CD14-positive monocyte (primary cell): ENCODE results near the gene SYNE1. TPM values are rescaled to one million over a fixed set of nuclear protein-coding genes. Genes with fewer than 3 reads are reported as not detected.

Experiments used
- DNase-seq, 3 donors: peaks; one replicate each; pipeline ENCODE4 v3.0.0-alpha.2; 2011 to 2022
- H2AFZ ChIP-seq: 2 replicates; pipeline ENCODE4 v1.6.0; 2012; ENCODE audit warnings: mild to moderate bottlenecking, low read depth, low read length, inconsistent platforms; ENCODE audit not compliant: insufficient read depth, poor library complexity, severe bottlenecking
- H3K27ac ChIP-seq, 2 donors: 1 replicate in 1 of 2; 2 replicates in 1 of 2; pipeline ENCODE4 v1.5.1; 2012 to 2013; ENCODE audit warnings: low read length in 2 of 2, control low read depth in 1 of 2, inconsistent platforms in 1 of 2, low read depth in 1 of 2, mild to moderate bottlenecking in 1 of 2
- H3K27me3 ChIP-seq, 2 donors: one replicate each; pipeline versions ENCODE4 v1.6.0 to v1.6.1; 2011 to 2013; ENCODE audit warnings: low read length in 2 of 2; ENCODE audit not compliant: control insufficient read depth in 2 of 2, insufficient read depth in 2 of 2
- H3K36me3 ChIP-seq, 2 donors: replicated peaks in 1 of 2; 1 replicate in 1 of 2; 2 replicates in 1 of 2; pipeline versions ENCODE4 v1.5.1 to v1.6.1; 2012 to 2013; ENCODE audit warnings: low read length in 2 of 2, control low read depth in 1 of 2, inconsistent platforms in 1 of 2, mild to moderate bottlenecking in 1 of 2; ENCODE audit not compliant: insufficient read depth in 2 of 2, control insufficient read depth in 1 of 2
- H3K4me1 ChIP-seq, 2 donors: 1 replicate in 1 of 2; 2 replicates in 1 of 2; pipeline versions ENCODE4 v1.5.1 to v1.6.1; 2012 to 2013; ENCODE audit warnings: low read length in 2 of 2, control low read depth in 1 of 2, inconsistent platforms in 1 of 2, mild to moderate bottlenecking in 1 of 2, moderate library complexity in 1 of 2; ENCODE audit not compliant: insufficient read depth in 2 of 2, control insufficient read depth in 1 of 2
- H3K4me2 ChIP-seq: replicated peaks from 2 replicates; pipeline ENCODE3; 2012; ENCODE audit warnings: low read length, moderate library complexity, mild to moderate bottlenecking; ENCODE audit not compliant: poor library complexity, severe bottlenecking; ENCODE audit errors: extremely low read depth
- H3K4me3 ChIP-seq, 3 experiments: fragments of 200-600 bp in 1 of 3; sonication (generic) in 1 of 3; replicated peaks in 1 of 3; 1 replicate in 2 of 3; 2 replicates in 1 of 3; pipeline ENCODE4 v1.5.1; 2011 to 2013; ENCODE audit warnings: low read length in 3 of 3, mild to moderate bottlenecking in 3 of 3, control low read depth in 2 of 3, low read depth in 2 of 3, inconsistent platforms in 1 of 3, moderate library complexity in 1 of 3
- H3K79me2 ChIP-seq: 2 replicates; pipeline ENCODE4 v1.6.0; 2012; ENCODE audit warnings: mild to moderate bottlenecking, control low read depth, inconsistent platforms, low read length, moderate library complexity; ENCODE audit not compliant: insufficient read depth
- H3K9ac ChIP-seq: 2 replicates; pipeline ENCODE4 v1.6.0; 2017; ENCODE audit warnings: low read length, mild to moderate bottlenecking; ENCODE audit not compliant: insufficient read depth, poor library complexity, severe bottlenecking
- H3K9me3 ChIP-seq, 2 donors: replicated peaks in 1 of 2; 1 replicate in 1 of 2; 2 replicates in 1 of 2; pipeline versions ENCODE4 v1.5.1 to v1.6.1; 2012 to 2013; ENCODE audit warnings: low read length in 2 of 2, control low read depth in 1 of 2; ENCODE audit not compliant: control insufficient read depth in 1 of 2, insufficient read depth in 1 of 2
- H4K20me1 ChIP-seq: 2 replicates; pipeline ENCODE4 v1.6.0; 2012; ENCODE audit warnings: mild to moderate bottlenecking, low read length, control low read depth, moderate library complexity; ENCODE audit not compliant: insufficient read depth
- H3K27ac Mint-ChIP-seq, 7 donors: one replicate each; pipeline ENCODE4 v1.8.0; 2020; ENCODE audit warnings: mild to moderate bottlenecking in 7 of 7, mixed read lengths in 7 of 7, moderate library complexity in 6 of 7, inconsistent platforms in 2 of 7
- H3K27me3 Mint-ChIP-seq, 3 donors: one replicate each; pipeline ENCODE4 v1.8.0; 2021 to 2022; ENCODE audit warnings: low read depth in 3 of 3, mild to moderate bottlenecking in 3 of 3, mixed read lengths in 3 of 3, moderate library complexity in 3 of 3, inconsistent platforms in 1 of 3
- H3K36me3 Mint-ChIP-seq, 2 donors: one replicate each; pipeline ENCODE4 v1.8.0; 2020; ENCODE audit warnings: mixed read lengths in 2 of 2, inconsistent platforms in 1 of 2, mild to moderate bottlenecking in 1 of 2
- H3K4me1 Mint-ChIP-seq: one replicate; pipeline ENCODE4 v1.8.0; 2020; ENCODE audit warnings: mild to moderate bottlenecking, mixed read lengths
- H3K4me3 Mint-ChIP-seq, 2 donors: one replicate each; pipeline ENCODE4 v1.8.0; 2020; ENCODE audit warnings: mild to moderate bottlenecking in 2 of 2, mixed read lengths in 2 of 2, moderate library complexity in 1 of 2
- H3K9me3 Mint-ChIP-seq, 7 donors: one replicate each; pipeline ENCODE4 v1.8.0; 2020 to 2022; ENCODE audit warnings: mixed read lengths in 7 of 7, mild to moderate bottlenecking in 6 of 7, moderate library complexity in 6 of 7, inconsistent platforms in 2 of 7
- CTCF ChIP-seq: fragments of 200-600 bp; IDR thresholded peaks from one replicate; pipeline ENCODE4 v1.8.0; 2022; ENCODE audit warnings: antibody characterized with exemption, mild to moderate bottlenecking
- WGBS: methylation state at CpG from one replicate; pipeline ENCODE4 v1.1.5; 2013; ENCODE audit warnings: missing lambda C conversion rate; ENCODE audit not compliant: insufficient coverage; 5-methylcytosine and 5-hydroxymethylcytosine counted together
- intact Hi-C, 2 donors: fragments of 100-400 bp; cut with micrococcal nuclease; formaldehyde crosslinking; loops; one replicate each; pipeline versions ENCODE4 v1.15.0 to v1.15.1; 2023
- polyA plus RNA-seq, 3 donors: library from polyadenylated mRNA; depleted of rRNA in 1 of 3; unstranded in 2 of 3; stranded (reverse) in 1 of 3; fragments of 300-500 nt in 2 of 3; fragments of >200 nt in 1 of 3; fragmentation: Illumina TruSeq in 2 of 3; gene quantifications; 1 replicate in 2 of 3; 2 replicates in 1 of 3; pipeline ENCODE4 v1.2.3, GENCODE V29; 2012 to 2021

Gene SYNE1
- polyA plus RNA-seq, 3 donors = 3.7 to 24.5 (median 8.1) TPM

DNA sequence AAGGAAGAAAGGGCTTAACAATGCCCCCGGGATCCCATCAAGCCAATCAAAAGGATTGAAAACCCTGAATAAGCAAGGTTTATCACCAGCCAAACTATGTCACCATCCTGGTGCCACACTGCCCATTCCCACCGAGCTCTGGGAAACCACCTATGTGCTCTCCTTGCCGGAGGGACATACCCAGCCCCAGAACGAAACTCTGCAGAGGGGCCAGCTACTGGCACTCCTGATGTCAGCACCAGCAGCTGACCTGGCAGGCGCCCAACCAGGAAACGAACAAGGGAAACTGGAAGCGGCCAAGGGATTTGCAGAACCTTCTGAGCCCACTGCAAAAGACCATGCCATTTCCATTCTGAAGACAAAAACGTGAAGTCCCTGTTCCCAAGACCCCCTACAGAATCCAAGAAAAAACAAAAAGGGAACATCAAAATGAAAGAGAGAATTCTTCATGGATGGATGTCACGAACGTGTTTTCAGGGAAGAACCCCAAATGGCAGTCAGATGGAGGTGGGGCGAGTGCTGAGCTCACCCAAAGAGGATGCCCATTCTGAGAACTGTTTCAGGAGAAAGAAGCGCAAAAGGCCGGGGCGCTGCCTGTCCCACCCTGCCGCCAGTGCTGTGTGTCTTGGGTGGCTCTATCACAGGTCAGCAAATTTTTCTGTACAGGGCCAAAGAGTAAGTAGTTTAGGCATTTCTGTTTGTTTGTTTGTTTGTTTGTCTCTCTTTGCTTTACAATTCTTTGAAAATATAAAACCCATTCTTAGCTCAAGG, 524.5 kb downstream of the SYNE1 start:
- Mint-ChIP-seq H3K9me3 (peaks cover 0 to 2% (median 0%) of the 10 kb centered on the region in 7 donors), H3K4me1 (peaks cover 15% of the 10 kb centered on the region), H3K4me3 (peak overlapping the region in 1 of 2 donors; percentile 37), H3K27ac (peak overlapping the region in 3 of 7 donors; percentile 24 to 37 (median 31)), H3K27me3 (peaks cover 0 to 4% (median 0%) of the 10 kb centered on the region in 3 donors), H3K36me3 (no peaks in the 10 kb centered on the region)
- no peak overlapping the region for H3K9ac ChIP-seq
- H3K36me3 ChIP-seq = no peaks in the 10 kb centered on the region
- intact Hi-C loops = no loop called here
- peak in 2 of 3 donors; percentile 15 to 56 for DNase-seq
- TF ChIP-seq CTCF = no peak
- H3K4me1 ChIP-seq = peaks cover 4 to 8% of the 10 kb centered on the region in 2 donors
- peak overlapping the region; percentile 3 for H3K4me2 ChIP-seq
- H3K27ac ChIP-seq = no peak overlapping the region
- 74% methylated on average over 15 of the region's 15 CpGs for WGBS
- no peak overlapping the region for H2AFZ ChIP-seq
- no peaks in the 10 kb centered on the region for H4K20me1 ChIP-seq
- H3K4me3 ChIP-seq = no peak overlapping the region
- H3K9me3 ChIP-seq = no peaks in the 10 kb centered on the region
- no peaks in the 10 kb centered on the region for H3K27me3 ChIP-seq
- H3K79me2 ChIP-seq = no peaks in the 10 kb centered on the region

- peaks cover 4 to 8% of the 10 kb centered on the region in 2 donors for H3K4me1 ChIP-seq
- H4K20me1 ChIP-seq = no peaks in the 10 kb centered on the region
- Mint-ChIP-seq H3K27ac (no peak overlapping the region), H3K4me3 (no peak overlapping the region), H3K9me3 (peaks cover 0 to 2% (median 0%) of the 10 kb centered on the region in 7 donors), H3K36me3 (no peaks in the 10 kb centered on the region), H3K27me3 (peaks cover 0 to 4% (median 0%) of the 10 kb centered on the region in 3 donors), H3K4me1 (peaks cover 15% of the 10 kb centered on the region)
- H3K9ac ChIP-seq = no peak overlapping the region
- no peaks in the 10 kb centered on the region for H3K9me3 ChIP-seq
- no peak overlapping the region for H3K4me2 ChIP-seq
- no peaks in the 10 kb centered on the region for H3K79me2 ChIP-seq
- 52% methylated on average over 15 of the region's 20 CpGs for WGBS
- no peak for DNase-seq
- H3K27me3 ChIP-seq = no peaks in the 10 kb centered on the region
- intact Hi-C loops = no loop called here
- peak overlapping the region; percentile 15 for H2AFZ ChIP-seq
- H3K27ac ChIP-seq = no peak overlapping the region
- H3K36me3 ChIP-seq = no peaks in the 10 kb centered on the region
- TF ChIP-seq CTCF = no peak
- no peak overlapping the region for H3K4me3 ChIP-seq
These were observed 526.0 kb downstream of the SYNE1 start for GRCh38 chr6:152110886-152111820.
